ENCODE measurements around the gene PEX3. TPM values are rescaled to one million over a fixed set of nuclear protein-coding genes. Genes with fewer than 3 reads are reported as not detected.

PEX3 gene
- polyA plus RNA-seq, 3 donors: 3.2 to 6.9 (median 5.2) TPM

DNA sequence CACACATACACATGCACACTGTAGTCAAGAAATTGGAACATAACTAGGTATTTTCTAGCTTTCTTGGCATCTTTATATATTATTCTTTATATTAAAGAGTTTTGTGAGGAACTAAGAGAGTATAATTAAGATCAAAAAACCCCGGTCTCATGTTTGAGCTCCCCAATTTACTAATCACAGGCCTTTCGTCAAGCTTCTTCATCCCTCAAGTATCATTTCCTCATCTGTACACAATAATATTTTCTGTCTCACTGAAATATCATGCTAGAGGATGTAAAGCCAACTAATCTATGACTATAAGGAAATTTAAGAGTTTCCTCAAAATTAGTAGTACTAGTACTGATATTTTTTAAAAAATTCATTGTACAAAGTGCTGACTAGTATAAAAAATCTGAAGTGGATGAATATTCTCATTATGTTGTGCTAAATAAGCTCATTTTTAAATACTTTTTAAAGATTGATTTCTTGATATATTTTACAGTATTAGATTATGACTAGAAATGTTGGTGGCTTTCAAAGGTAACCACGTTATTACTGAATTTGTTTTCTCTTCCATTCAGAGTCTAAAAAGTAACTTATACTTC is 28.0 kb downstream of the PEX3 start:
- no peaks in the 10 kb centered on the region for H4K20me1 ChIP-seq (ENCODE audit: insufficient read depth, low read length)
- H3K4me2 ChIP-seq (replicated peaks; ENCODE audit: extremely low read depth, low read length, poor library complexity, severe bottlenecking): no peak overlapping the region
- Mint-ChIP-seq H3K4me3 (no peak overlapping the region), H3K36me3 (peaks cover 23 to 36% of the 10 kb centered on the region in 2 donors), H3K27me3 (ENCODE audit: low read depth in 3 of 3) (no peaks in the 10 kb centered on the region), H3K9me3 (peaks cover 0 to 1% (median 0%) of the 10 kb centered on the region in 7 donors), H3K4me1 (peaks cover 6% of the 10 kb centered on the region), H3K27ac (no peak overlapping the region)
- H3K4me3 ChIP-seq (replicated peaks in 1 of 3; ENCODE audit: low read depth in 2 of 3, low read length in 3 of 3): no peak overlapping the region
- DNase-seq: no peak
- WGBS (ENCODE audit: insufficient coverage): no CpG with 5 or more reads among the region's 3 CpGs
- H3K79me2 ChIP-seq (ENCODE audit: insufficient read depth, low read length): no peaks in the 10 kb centered on the region
- H3K27me3 ChIP-seq (ENCODE audit: control insufficient read depth in 2 of 2, insufficient read depth in 2 of 2, low read length in 2 of 2): no peaks in the 10 kb centered on the region
- H3K9me3 ChIP-seq (replicated peaks in 1 of 2; ENCODE audit: control insufficient read depth in 1 of 2, insufficient read depth in 1 of 2, low read length in 2 of 2): no peaks in the 10 kb centered on the region
- peaks cover 3 to 19% of the 10 kb centered on the region in 2 donors for H3K36me3 ChIP-seq (replicated peaks in 1 of 2; ENCODE audit: control insufficient read depth in 1 of 2, insufficient read depth in 2 of 2, low read length in 2 of 2)
- no peak overlapping the region for H3K27ac ChIP-seq (ENCODE audit: low read depth in 1 of 2, low read length in 2 of 2)
- no peak overlapping the region for H2AFZ ChIP-seq (ENCODE audit: insufficient read depth, low read depth, low read length, poor library complexity, severe bottlenecking)
- H3K4me1 ChIP-seq (ENCODE audit: control insufficient read depth in 1 of 2, insufficient read depth in 2 of 2, low read length in 2 of 2): no peaks in the 10 kb centered on the region
- TF ChIP-seq, protein P1, sequence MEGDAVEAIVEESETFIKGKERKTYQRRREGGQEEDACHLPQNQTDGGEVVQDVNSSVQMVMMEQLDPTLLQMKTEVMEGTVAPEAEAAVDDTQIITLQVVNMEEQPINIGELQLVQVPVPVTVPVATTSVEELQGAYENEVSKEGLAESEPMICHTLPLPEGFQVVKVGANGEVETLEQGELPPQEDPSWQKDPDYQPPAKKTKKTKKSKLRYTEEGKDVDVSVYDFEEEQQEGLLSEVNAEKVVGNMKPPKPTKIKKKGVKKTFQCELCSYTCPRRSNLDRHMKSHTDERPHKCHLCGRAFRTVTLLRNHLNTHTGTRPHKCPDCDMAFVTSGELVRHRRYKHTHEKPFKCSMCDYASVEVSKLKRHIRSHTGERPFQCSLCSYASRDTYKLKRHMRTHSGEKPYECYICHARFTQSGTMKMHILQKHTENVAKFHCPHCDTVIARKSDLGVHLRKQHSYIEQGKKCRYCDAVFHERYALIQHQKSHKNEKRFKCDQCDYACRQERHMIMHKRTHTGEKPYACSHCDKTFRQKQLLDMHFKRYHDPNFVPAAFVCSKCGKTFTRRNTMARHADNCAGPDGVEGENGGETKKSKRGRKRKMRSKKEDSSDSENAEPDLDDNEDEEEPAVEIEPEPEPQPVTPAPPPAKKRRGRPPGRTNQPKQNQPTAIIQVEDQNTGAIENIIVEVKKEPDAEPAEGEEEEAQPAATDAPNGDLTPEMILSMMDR (IDR thresholded peaks at IDR 0.05): no peak
- intact Hi-C loops (cut with micrococcal nuclease): no loop called here
- H3K9ac ChIP-seq (ENCODE audit: insufficient read depth, low read length, poor library complexity, severe bottlenecking): no peak overlapping the region

DNA sequence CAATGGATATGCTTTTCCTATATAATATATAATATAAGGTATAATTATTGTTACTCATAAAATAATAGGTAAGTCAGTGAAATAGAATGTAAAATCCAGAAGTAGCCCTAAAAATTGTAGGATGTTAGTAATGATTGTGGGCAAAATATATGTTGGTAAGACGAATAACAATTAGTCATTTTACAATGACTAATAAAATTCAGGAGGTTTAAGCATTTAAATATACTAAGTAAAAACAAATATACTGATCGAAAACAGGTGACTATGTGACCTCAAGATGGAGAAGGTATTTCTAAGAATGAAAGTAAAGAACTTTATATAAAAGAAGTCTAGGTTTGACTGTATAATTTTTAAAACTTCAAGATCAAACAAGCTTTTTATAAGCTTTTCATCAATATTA is 32.0 kb downstream of the PEX3 start:
- H3K27me3 Mint-ChIP-seq (ENCODE audit: low read depth in 3 of 3): no peaks in the 10 kb centered on the region
- peaks cover 6% of the 10 kb centered on the region for H3K4me1 Mint-ChIP-seq
- Histone ChIP-seq H3K4me1 (ENCODE audit: control insufficient read depth in 1 of 2, insufficient read depth in 2 of 2, low read length in 2 of 2) (no peaks in the 10 kb centered on the region), H2AFZ (ENCODE audit: insufficient read depth, low read depth, low read length, poor library complexity, severe bottlenecking) (no peak overlapping the region), H3K9ac (ENCODE audit: insufficient read depth, low read length, poor library complexity, severe bottlenecking) (no peak overlapping the region), H3K4me2 (replicated peaks; ENCODE audit: extremely low read depth, low read length, poor library complexity, severe bottlenecking) (no peak overlapping the region), H3K36me3 (replicated peaks in 1 of 2; ENCODE audit: control insufficient read depth in 1 of 2, insufficient read depth in 2 of 2, low read length in 2 of 2) (peaks cover 0 to 4% of the 10 kb centered on the region in 2 donors), H3K79me2 (ENCODE audit: insufficient read depth, low read length) (no peaks in the 10 kb centered on the region), H3K9me3 (replicated peaks in 1 of 2; ENCODE audit: control insufficient read depth in 1 of 2, insufficient read depth in 1 of 2, low read length in 2 of 2) (no peaks in the 10 kb centered on the region), H4K20me1 (ENCODE audit: insufficient read depth, low read length) (no peaks in the 10 kb centered on the region), H3K27me3 (ENCODE audit: control insufficient read depth in 2 of 2, insufficient read depth in 2 of 2, low read length in 2 of 2) (no peaks in the 10 kb centered on the region), H3K27ac (ENCODE audit: low read depth in 1 of 2, low read length in 2 of 2) (no peak overlapping the region), H3K4me3 (replicated peaks in 1 of 3; ENCODE audit: low read depth in 2 of 3, low read length in 3 of 3) (no peak overlapping the region)
- H3K36me3 Mint-ChIP-seq: peaks cover 5 to 10% of the 10 kb centered on the region in 2 donors
- H3K4me3 Mint-ChIP-seq: no peak overlapping the region
- intact Hi-C loops (cut with micrococcal nuclease): no loop called here
- H3K27ac Mint-ChIP-seq: no peak overlapping the region
- no peak for DNase-seq
- TF ChIP-seq, protein P1 (IDR thresholded peaks at IDR 0.05): no peak
- peaks cover 0 to 1% (median 0%) of the 10 kb centered on the region in 7 donors for H3K9me3 Mint-ChIP-seq
- no CpG with 5 or more reads among the region's 2 CpGs for WGBS (ENCODE audit: insufficient coverage)

Measured in CD14-positive monocyte (primary cell).